Transverse colon (tissue), 3 donors: ENCODE measurements around the gene SCN8A.

ENCODE experiments used
- EP300 ChIP-seq: sonication (generic); formaldehyde crosslinking; IDR thresholded peaks from one replicate; pipeline ENCODE4 v1.6.1; 2017; ENCODE audit warnings: antibody characterized with exemption, low read depth
- TF ChIP-seq, protein P1 (sequence below), 5 experiments: fragments of 200-600 bp in 3 of 5; fragments of 450-650 bp in 2 of 5; sonication (generic) in 3 of 5; IDR thresholded peaks; 1 replicate in 2 of 5; 2 replicates in 3 of 5; pipeline ENCODE4 v1.5.1; 2016 to 2017; ENCODE audit warnings: antibody characterized with exemption in 5 of 5, inconsistent platforms in 3 of 5, mild to moderate bottlenecking in 2 of 5, moderate library complexity in 1 of 5

DNA sequence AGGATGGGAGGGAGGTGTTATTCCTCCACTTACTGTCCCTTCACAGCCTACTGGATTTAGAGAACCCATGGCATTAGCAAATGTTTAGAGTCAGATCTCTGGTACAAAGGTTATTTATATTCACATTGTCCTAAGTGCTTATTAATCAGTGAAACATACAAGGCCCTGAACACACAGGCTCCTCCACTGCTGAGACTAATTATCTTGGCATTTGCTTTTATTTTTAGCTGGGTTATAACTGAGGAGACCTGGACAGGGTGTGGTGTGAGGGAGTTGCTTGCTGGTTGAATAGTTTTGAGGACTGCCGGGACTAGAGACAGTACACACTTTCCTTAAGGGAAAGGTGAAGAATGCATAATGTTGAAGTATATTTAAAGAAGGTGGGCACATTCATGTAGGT is 180.0 kb downstream of the SCN8A start:
- TF ChIP-seq, protein P1, sequence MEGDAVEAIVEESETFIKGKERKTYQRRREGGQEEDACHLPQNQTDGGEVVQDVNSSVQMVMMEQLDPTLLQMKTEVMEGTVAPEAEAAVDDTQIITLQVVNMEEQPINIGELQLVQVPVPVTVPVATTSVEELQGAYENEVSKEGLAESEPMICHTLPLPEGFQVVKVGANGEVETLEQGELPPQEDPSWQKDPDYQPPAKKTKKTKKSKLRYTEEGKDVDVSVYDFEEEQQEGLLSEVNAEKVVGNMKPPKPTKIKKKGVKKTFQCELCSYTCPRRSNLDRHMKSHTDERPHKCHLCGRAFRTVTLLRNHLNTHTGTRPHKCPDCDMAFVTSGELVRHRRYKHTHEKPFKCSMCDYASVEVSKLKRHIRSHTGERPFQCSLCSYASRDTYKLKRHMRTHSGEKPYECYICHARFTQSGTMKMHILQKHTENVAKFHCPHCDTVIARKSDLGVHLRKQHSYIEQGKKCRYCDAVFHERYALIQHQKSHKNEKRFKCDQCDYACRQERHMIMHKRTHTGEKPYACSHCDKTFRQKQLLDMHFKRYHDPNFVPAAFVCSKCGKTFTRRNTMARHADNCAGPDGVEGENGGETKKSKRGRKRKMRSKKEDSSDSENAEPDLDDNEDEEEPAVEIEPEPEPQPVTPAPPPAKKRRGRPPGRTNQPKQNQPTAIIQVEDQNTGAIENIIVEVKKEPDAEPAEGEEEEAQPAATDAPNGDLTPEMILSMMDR (IDR thresholded peaks at IDR 0.05): no peak
- TF ChIP-seq EP300: no peak
